Mucosa of stomach (tissue), 1 donor: ENCODE measurements around the gene CTCF.

Experiments
- H3K27me3 ChIP-seq: one replicate; pipeline ENCODE4 v1.7.0; 2013; ENCODE audit warnings: mild to moderate bottlenecking, low read length; ENCODE audit not compliant: control insufficient read depth, insufficient read depth
- H3K36me3 ChIP-seq: one replicate; pipeline ENCODE4 v1.7.0; 2013; ENCODE audit warnings: low read length; ENCODE audit not compliant: control insufficient read depth, insufficient read depth
- H3K4me1 ChIP-seq: one replicate; pipeline ENCODE4 v1.7.0; 2013; ENCODE audit warnings: mild to moderate bottlenecking, low read length; ENCODE audit not compliant: control insufficient read depth, insufficient read depth
- H3K4me3 ChIP-seq: one replicate; pipeline ENCODE4 v1.7.0; 2013; ENCODE audit warnings: low read length
- H3K9ac ChIP-seq: one replicate; pipeline ENCODE4 v1.7.0; 2013; ENCODE audit warnings: mild to moderate bottlenecking, low read length, moderate library complexity
- H3K9me3 ChIP-seq: one replicate; pipeline ENCODE4 v1.7.0; 2013; ENCODE audit warnings: mild to moderate bottlenecking, low read length, moderate library complexity; ENCODE audit not compliant: control insufficient read depth
- donor health status: Pancreatic carcinoma.

CTCF gene

GRCh38 chr16:67555795-67556212, 6.5 kb upstream of the CTCF start:
- no peaks in the 10 kb centered on the region for H3K27me3 ChIP-seq
- no peaks in the 10 kb centered on the region for H3K9me3 ChIP-seq
- no peak overlapping the region for H3K4me3 ChIP-seq
- no peaks in the 10 kb centered on the region for H3K36me3 ChIP-seq
- H3K9ac ChIP-seq: no peak overlapping the region
- peaks cover 2% of the 10 kb centered on the region for H3K4me1 ChIP-seq

DNA sequence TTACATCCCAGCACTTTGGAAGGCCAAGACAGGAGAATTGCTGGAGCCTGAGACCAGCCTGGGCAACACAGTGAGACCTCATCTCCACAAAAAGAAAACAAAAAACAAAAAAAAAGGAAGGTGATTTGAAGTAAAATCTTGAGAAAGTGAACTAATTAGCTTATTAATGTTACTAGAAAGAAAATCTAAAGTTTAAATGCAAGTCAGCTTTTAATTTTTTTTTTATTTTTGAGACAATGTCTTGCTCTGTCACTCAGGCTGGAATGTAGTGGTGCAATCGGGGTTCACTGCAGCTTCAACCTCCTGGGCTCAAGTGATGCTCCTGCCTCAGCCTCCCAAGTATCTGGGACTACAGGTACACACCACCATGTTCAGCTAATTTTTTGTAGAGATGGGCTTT, 3.5 kb upstream of the CTCF start:
- peaks cover 3% of the 10 kb centered on the region for H3K4me1 ChIP-seq
- no peak overlapping the region for H3K4me3 ChIP-seq
- H3K36me3 ChIP-seq: no peaks in the 10 kb centered on the region
- H3K27me3 ChIP-seq: no peaks in the 10 kb centered on the region
- no peaks in the 10 kb centered on the region for H3K9me3 ChIP-seq
- no peak overlapping the region for H3K9ac ChIP-seq

GRCh38 chr16:67560827-67561342, 1.4 kb upstream of the CTCF start:
- H3K4me1 ChIP-seq: peaks cover 13% of the 10 kb centered on the region
- no peak overlapping the region for H3K4me3 ChIP-seq
- H3K36me3 ChIP-seq: no peaks in the 10 kb centered on the region
- no peaks in the 10 kb centered on the region for H3K27me3 ChIP-seq
- H3K9ac ChIP-seq: peak overlapping the region; percentile 64
- no peaks in the 10 kb centered on the region for H3K9me3 ChIP-seq

DNA sequence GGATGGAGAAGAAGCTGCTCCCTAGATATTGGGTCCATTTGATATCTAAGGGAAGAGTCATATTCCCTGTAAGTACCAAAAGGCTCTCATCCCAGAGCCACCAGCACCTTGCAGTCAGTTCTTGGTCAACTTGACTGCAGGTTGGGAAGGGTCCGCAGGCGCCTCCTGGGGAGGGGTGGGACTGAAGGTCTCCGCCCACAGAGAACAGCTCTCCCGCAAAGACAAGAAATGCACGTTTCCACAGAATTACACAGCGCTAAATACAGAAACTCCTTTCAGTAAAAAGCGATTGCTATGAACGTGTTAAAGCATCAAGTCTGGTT, 864 bp upstream of the CTCF start:
- peaks cover 14% of the 10 kb centered on the region for H3K4me1 ChIP-seq
- H3K27me3 ChIP-seq: no peaks in the 10 kb centered on the region
- no peak overlapping the region for H3K4me3 ChIP-seq
- H3K9me3 ChIP-seq: no peaks in the 10 kb centered on the region
- H3K9ac ChIP-seq: peak overlapping the region; percentile 64
- no peaks in the 10 kb centered on the region for H3K36me3 ChIP-seq

DNA sequence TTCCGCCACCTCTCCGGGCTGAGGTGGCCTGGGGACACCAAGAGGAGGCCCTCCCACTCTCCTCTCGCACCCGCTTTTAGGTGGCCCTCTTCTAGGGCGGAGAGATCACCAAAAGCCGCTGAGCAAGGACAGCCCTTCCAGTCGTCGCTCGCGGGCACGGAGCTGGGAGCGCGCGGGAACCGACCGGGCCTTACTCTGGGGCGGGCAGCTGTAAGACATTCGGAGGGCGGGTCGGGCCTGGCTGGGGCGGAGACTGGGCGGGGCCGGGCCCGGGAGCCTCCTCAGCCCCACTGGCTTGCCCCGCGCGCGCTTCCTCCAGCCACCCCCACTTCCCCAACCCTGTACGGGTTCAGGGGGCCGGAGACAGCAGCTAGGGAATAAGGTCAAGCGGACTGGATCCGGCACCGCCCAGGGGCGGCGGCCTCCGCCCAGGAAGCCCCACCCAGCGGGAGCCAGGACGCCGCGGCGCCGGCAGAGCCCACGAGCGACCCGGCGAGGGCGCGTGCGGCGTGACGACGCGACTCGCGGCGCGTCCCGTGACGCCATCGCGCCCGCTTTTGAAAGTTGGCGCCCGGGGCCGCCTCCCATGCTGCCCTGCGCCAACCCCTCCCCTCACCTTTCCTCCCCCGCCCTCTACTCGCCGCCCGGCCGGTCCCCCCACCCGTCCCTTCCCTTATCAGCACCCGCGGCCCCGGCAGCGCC, 351 bp upstream of the CTCF start:
- Histone ChIP-seq H3K27me3 (no peaks in the 10 kb centered on the region), H3K36me3 (no peaks in the 10 kb centered on the region), H3K4me3 (no peak overlapping the region), H3K4me1 (peaks cover 14% of the 10 kb centered on the region), H3K9me3 (no peaks in the 10 kb centered on the region), H3K9ac (peak overlapping the region; percentile 64)

DNA sequence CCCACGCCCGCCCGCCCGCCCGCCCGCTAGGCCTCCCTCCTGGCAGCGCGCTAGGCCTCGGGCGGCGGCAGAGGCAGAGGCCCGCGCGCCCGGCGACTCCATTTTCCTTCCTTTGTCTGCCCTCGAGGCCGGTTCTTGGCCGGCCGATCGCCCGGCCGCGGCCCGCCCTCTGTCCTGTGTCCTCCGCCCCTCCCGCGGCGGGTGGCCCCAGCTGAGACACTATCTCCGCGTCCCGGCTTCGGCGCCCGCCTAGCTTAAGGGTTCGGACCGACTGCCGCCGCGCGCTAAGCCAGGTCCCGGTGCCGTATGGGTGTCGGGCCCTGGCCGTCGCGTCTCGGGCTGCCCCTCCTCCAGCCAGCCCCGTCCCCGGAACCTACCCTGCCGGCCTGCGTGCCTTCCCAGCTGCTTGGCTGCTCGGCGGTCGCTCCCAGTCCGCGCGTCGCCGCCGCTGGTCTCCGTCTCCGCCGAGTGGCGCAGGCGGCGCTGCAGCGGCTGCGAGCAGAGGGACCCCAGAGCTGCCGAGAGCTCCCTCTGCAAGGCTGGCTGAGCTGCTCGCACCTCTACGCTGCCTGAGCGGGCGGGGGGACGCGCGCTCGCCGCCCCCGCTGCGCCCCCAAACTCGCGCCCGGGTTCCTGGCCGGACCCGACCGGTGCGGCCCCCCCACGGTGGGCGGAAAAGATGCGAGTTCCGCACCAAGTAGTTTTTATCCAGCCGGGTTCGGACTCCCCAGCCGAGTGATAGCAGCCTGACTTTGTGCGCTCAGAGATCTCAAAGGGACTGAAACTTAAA, 787 bp downstream of the CTCF start:
- Histone ChIP-seq H3K4me3 (peak overlapping the region; percentile 38), H3K9me3 (no peaks in the 10 kb centered on the region), H3K9ac (peak overlapping the region; percentile 91), H3K4me1 (peaks cover 14% of the 10 kb centered on the region), H3K36me3 (no peaks in the 10 kb centered on the region), H3K27me3 (no peaks in the 10 kb centered on the region)

GRCh38 chr16:67563708-67564468, 1.6 kb downstream of the CTCF start:
- Histone ChIP-seq H3K4me1 (peaks cover 14% of the 10 kb centered on the region), H3K9me3 (no peaks in the 10 kb centered on the region), H3K4me3 (peak overlapping the region; percentile 38), H3K27me3 (no peaks in the 10 kb centered on the region), H3K9ac (peak overlapping the region; percentile 91), H3K36me3 (no peaks in the 10 kb centered on the region)

DNA sequence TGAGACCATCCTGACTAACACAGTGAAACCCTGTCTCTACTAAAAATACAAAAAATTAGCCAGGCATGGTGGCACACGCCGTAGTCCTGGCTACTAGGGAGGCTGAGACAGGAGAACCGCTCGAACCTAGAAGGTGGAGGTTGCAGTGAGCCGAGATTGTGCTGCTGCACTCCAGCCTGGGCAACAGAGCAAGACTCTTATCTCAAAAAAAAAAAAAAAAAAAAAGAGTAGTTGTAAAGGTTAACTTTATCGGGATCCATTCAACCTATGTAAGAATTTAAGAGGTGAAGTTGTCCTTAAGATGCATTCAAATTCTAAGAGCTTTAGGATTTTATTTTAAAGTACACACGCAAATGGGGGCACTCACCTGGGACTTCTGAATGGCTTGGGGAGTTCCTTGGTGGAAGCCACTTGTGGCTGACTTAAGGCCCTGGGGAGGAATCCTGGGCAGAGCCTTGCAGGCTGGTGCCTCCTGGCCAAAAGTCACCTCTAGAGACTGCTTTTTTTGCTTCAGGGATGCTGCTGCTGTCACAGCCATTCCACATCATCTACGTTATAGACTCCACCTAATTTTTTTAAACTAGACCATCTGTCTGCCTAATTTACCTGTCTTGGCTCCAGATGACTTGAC, 3.3 kb downstream of the CTCF start:
- Histone ChIP-seq H3K36me3 (no peaks in the 10 kb centered on the region), H3K4me1 (peaks cover 14% of the 10 kb centered on the region), H3K9me3 (no peaks in the 10 kb centered on the region), H3K4me3 (no peak overlapping the region), H3K9ac (no peak overlapping the region), H3K27me3 (no peaks in the 10 kb centered on the region)

DNA sequence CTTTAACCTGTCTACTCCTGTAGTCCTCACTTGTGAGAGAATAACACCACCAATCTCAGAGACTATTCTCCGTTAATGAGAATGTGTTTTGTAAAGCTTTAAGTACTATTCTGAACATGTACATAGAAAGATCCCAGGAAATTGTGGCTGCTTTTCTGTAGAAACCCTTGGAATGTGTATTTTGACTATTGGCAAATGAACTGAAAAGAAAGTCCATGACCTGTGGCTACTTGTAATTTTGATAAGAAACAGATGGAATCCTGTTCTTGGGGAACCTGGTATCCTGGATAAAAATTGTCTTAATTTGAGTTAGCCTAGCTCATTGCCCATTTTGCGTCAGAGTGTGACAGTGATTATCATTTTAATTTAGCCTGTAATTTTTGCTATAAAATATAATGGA, 9.1 kb downstream of the CTCF start:
- no peaks in the 10 kb centered on the region for H3K9me3 ChIP-seq
- no peak overlapping the region for H3K4me3 ChIP-seq
- H3K9ac ChIP-seq: no peak overlapping the region
- no peaks in the 10 kb centered on the region for H3K4me1 ChIP-seq
- H3K36me3 ChIP-seq: no peaks in the 10 kb centered on the region
- H3K27me3 ChIP-seq: no peaks in the 10 kb centered on the region

- Histone ChIP-seq H3K4me3 (no peak overlapping the region), H3K27me3 (no peaks in the 10 kb centered on the region), H3K9me3 (no peaks in the 10 kb centered on the region), H3K4me1 (no peaks in the 10 kb centered on the region), H3K36me3 (no peaks in the 10 kb centered on the region), H3K9ac (no peak overlapping the region)
These were observed 9.7 kb downstream of the CTCF start for GRCh38 chr16:67571981-67572431.

- Histone ChIP-seq H3K9me3 (no peaks in the 10 kb centered on the region), H3K27me3 (no peaks in the 10 kb centered on the region), H3K4me1 (no peaks in the 10 kb centered on the region), H3K4me3 (no peak overlapping the region), H3K36me3 (no peaks in the 10 kb centered on the region), H3K9ac (no peak overlapping the region)
These were observed 17.4 kb downstream of the CTCF start for GRCh38 chr16:67579686-67580085.
